Measurements from ENCODE around the gene PTPRS.
"Not testable (repeated sequence)": the region's sequence is repeated elsewhere in the genome, so short reads cannot be mapped to it uniquely, and the experiment has no call there.

Gene PTPRS

DNA sequence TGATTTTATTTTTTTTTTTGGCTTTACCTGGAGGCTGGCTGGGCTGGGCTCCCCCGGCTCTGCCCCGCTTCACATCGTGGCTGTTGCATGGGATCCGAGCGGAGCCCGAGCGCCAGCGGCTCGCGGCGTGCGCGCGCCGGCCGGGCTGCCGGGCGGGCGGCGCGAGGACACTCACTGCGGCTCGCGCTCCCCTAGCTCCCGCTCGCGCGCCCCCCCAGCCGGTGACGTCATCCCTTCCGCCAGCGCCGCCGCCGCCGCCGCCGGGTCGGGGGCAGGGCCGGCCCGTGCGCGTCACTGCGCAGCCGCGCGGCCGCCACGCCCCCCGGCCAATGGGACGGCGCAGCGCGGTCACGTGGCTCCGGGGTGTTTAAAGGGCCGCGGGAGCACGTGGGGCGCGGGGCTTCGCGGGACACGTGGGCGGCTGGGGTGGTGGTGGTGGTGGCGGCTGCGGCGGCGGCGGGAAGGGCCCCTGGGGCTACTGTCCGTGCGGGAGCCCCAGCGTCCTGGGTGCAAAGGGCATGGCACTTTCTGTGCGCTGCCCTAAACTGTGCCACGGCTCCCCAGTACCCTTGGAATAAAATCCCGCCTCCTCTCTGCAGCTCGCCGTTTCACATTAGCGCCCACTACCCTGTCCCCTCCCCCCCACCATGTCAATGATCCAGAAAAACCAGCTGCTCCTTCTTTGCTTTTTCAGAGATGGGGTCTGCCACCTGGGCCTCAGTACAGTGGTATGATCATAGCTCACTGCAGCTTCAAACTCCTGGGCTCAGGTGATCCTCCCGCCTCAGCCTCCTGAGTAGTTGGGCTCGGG lies at the start of gene PTPRS:
PTPRS (minus strand) TSS at position 176 of the 811 bp plus-strand sequence. CDS start 54,672 bp downstream, outside the sequence.
- DNase-seq = peak; percentile 20

DNA sequence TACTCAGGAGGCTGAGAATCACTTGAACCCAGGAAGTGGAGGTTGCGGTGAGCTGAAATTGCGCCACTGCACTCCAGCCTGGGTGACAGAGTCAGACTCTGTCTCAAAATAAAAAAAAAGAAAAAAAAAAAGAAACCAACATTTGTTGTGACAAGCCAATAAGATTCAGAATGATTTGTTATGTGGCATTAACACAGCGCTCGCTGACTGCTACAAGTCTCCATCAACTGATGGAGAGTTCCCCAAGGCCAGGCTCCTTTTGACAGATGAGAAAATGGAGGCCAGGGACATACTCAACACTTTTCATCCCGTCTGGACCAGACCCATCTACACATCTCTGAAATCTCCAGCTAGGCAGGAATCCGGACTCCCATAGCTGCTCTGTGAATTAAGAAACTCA lies 48.7 kb upstream of the PTPRS start:
- no peak for DNase-seq

DNA sequence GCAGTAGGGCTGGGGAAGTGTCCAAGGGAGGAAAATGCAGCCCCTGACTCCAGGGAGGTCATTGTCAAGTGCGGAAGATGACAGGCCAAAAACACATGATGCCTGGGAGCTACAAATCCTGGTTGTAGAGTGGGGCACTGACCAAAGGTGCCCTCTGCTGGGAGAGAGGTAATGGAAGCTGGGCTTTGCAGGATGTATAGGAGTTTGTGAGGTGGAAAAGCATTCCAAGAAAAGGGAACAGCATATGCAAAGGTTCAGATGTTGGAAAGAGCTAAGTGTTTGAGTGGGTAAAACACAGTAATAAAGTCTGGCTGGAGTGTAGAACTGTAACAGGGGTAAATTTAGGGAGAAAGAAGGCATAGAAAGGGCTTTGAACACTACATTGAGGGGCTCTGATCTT lies 46.9 kb upstream of the PTPRS start:
- no peak for DNase-seq

DNA sequence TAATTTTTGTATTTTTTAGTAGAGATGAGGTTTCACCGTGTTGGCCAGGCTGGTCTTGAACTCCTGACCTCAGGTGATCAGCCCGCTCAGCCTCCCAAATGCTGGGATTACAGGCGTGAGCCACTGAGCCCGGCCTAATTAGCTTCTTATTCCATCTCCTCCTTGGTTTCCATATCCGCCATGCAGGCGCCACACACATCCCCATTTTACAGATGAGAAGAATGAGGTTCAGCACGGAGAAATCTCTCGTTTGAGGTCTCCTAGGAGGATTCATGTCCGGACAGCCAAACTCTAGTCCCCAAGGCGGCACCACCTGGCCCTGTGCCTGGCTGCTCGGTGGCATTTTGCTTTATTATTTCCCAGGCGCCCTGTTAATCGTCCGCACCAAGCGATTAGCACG lies 46.2 kb upstream of the PTPRS start:
- DNase-seq = no peak

DNA sequence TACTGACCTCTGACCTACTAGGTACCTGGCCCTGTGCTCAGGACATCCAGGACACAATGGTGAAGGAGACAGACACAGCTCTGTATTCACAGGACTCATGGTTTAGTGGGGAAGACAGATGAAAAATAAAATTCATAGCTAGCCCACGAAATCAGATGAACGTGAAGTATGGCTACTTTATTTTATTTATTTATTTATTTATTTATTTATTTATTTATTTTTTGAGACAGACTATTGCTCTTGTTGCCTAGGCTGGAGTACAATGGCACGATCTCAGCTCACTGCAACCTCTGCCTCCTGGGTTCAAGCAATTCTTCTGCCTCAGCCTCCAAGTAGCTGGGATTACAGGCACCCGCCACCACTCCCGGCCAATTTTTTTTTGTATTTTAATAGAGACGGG lies 40.6 kb upstream of the PTPRS start:
- not testable (repeated sequence) for DNase-seq

DNA sequence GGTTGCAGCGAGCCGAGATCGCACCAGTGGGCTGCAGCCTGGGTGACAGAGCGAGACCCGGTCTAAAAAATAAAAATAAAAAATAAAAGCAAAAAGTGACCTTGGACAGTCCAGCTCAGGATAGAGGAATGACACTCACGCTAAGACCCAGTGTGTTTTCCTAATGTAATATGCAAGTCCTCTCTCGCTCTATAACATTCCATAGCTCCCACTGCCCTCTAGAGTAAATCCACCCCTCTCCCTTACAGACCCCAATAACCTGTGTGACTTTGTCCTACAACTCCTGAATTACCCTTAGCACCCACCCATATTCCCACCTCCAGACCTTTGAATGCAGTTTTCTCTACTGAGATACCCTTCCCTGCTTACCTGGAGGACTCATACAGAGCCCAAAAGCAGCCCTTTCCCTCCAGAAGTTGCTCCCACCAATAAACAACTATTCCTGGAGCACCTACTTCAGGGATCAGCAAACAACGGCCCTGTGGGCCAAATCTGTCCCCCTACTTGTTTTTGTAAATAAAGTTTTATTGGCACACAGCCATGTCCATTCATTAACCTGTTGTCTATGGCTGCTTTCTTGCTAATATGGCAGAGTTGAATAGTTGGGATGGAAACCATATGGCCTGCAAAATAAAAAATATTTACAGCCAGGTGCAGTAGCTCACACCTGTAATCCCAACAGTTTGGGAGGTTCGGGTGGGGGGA lies 39.8 kb upstream of the PTPRS start:
- no peak for DNase-seq

DNA sequence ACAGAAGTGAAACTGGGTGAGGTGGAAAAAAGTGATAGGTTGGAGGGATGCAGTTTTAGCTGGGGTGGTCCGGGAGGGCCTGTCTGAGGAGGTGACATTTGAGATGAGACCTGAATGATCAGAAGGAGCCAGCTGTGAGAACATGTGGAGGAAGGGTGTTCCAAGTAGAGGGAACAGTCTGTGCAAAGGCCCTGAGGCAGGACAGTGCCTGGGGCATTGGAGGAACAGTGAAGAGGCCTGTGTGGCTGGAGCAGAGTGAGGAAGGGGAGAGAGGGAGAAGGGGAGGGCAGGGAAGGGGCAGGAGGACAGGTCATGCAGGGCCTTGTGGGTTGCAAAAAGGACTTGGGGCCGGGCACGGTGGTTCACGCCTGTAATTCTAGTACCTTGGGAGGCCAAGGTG lies 36.3 kb upstream of the PTPRS start:
- no peak for DNase-seq

DNA sequence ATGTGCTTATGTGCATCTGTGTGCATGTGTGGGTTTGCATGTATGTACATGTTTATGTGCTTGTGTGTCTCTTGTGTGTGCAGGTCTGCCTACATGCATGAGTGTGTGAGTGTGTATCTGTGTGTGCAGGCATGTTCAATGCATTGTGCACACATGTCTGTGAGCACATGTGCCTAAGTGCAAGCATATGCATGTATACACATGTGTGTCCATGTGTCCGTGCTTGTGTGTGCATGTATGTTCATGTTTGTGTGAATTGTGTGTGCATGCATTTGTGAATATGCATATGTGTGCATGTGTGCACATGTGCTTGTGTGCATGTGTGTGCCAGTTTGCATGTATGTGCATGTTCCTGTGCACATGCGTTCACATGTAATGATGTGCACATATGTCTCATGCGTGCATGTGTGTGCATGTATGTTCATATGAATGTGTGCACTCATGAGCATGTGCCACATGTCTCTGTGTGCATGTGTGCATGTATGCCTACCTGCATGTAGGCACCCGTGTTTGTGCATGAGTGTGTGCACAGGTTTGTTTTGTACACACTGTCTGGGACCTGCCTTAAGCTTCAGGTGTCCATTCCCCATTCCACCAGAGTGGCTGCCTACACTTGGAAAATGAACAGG lies 32.1 kb upstream of the PTPRS start:
- no peak for DNase-seq

DNA sequence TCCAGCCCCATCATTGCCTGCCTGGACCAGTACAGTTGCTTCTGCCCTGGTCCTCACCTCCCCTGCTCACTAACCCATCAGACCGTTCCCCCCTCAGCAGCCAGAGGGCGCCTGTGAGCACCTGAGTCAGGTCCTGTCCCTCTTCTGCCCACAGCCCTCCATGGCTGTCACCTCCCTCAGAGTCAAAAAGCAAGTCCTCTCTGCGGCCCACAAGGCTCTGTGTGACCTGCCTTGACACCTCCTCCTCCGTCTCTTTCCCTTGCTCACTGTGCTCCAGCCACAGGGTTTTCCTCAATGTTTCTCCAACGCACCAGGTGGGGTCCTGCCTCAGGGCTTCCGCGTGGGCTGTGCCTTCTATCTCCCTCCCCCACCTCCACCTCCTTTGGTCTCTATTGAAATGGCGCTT lies 29.4 kb upstream of the PTPRS start:
- no peak for DNase-seq

DNA sequence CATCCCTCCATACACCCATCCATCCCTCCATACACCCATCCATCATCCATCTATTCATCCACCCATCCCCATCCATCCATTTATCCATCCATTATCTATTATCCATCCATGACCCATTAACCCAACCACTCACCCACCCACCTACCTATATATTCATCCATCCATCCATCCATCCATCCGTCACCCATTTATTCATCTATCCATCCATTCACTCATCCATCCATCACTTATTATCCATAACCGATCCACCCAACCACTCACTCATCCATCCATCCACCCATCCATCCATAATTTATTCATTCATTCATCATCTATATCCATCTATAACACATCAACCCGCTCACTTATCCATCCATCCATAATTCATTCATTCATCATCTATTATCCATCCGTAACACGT lies 28.7 kb upstream of the PTPRS start:
- no peak for DNase-seq

DNA sequence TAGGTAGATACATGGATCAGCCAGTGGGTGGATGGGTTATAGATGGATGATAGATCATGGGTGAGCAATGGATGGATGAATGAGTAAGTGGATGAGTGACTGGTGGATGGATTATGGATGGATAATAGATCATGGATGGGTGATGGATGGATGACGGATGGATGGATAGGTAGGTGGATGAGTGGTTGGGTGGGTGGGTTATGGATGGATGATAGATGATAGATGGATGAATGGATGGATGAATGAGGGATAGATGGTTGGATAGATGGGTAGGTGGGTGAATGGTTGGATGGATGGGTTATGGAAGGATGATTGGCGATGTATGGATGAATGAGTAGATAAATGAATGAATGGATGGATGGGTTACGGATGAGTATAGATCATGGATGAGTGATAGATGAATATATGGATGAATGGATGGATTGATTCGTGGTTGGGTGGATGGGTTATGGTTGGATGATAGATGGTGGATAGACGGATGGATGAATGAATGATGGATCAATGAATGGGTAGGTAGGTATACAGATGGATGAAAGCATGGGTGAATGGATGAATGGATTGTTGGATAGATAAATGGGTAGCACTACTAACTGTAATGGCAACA lies 27.0 kb upstream of the PTPRS start:
- DNase-seq = no peak

DNA sequence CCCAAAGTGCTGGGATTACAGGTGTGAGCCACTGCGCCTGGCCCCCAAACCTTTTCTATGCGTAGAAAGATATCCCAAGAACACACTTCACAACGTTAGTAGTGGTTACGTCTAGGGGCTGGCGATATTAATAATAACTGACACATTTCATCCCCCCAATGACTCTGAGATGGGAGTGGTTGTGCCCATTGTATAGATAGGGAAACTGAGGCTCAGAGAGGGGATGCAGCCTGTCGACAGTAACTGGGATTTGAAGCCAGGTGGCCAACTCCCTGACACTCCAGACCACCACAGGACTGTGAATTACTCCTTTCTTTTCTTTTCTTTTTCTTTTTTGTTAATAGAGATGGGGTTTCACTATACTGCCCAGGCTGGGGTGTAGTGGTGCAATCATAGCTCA lies 25.3 kb upstream of the PTPRS start:
- DNase-seq = no peak

DNA sequence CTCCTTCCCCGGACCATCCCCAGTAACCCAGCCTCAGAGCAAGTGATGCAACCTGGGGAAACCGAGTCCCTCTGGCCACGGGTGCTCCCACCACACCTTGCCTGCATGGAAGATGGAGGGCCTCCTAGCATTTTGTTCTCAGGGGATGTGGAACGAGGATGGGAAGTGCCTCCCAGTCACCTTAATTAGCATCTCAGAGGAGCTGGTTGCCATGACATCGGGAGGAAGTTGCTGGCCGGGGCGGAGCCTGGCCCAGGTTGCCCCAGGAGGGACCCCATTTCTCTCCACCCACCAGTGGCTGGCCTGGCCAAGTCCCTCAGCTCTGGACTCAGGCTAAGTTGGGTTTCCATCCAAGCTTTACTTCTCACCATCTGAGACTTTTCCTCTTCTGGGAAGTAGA lies 24.1 kb upstream of the PTPRS start:
- no peak for DNase-seq

DNA sequence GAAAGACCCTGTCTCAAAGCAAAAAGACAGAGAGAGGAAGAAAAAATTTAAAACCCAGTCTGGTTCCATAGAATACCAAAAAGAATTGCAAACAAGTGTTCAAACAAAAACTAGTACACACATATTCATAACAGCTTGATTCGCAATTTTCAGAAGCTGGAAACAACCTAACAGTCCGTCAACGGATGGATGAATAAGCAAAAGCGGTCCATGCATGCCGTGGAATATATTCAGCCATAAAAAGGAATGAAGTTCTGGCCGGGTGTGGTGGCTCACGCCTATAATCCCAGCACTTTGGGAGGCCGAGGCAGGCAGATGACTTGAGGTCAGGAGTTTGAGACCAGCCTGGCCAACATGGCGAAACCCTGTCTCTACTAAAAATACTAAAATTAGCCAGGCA lies 21.2 kb upstream of the PTPRS start:
- not testable (repeated sequence) for DNase-seq

DNA sequence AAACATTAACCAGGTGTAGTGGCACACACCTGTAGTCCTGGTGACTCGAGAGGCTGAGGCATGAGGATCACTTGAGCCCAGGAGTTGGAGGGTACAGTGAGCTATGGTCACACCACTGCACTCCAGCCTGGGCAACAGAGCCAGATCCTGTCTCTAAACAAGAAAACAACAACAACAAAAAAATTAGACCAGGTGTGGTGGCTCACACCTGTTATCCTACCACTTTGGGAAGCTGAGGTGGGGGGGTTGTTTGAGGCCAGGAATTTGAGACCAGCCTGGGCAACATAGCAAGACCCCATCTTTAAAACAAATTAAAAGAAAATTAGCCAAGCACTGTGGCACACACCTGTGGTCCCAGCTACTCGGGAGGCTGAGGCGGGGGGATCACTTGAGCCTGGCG lies 20.8 kb upstream of the PTPRS start:
- DNase-seq = no peak

DNA sequence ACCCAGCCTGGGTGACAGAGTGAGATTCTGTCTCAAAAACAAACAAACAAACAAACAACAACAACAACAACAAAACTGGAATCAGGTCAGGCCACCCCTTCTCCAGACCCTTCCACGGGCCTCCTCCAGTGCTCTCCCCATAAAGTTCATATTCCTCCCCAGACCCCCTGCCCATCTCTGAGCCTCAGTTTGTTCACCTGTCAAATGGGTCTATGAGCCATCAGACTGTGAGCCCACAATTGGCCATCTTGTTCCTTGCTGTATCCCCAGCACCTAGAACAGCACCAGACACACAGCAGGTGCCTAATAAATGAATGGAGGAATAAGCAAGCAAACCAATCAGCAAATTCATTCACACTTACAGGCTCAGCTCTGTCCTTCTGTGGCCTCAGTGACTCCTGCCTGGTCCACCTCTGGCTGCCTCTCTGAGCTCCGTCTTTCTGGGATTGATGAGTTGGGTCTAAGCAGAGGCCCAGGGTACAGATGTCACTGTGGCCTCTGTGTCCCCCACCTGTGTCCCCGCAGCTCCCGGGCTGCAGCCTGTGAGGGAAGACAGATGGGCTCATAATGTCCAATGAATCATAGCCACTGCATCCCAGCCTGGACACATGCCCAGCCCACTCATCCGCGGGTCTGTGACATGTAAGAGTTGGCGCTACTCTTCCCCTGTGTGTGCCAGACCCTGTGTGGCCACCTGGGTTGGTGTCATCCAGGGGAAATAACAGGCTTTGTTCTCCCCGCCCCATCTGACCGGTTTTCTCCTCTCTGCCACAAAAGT lies 19.6 kb upstream of the PTPRS start:
- DNase-seq = no peak

DNA sequence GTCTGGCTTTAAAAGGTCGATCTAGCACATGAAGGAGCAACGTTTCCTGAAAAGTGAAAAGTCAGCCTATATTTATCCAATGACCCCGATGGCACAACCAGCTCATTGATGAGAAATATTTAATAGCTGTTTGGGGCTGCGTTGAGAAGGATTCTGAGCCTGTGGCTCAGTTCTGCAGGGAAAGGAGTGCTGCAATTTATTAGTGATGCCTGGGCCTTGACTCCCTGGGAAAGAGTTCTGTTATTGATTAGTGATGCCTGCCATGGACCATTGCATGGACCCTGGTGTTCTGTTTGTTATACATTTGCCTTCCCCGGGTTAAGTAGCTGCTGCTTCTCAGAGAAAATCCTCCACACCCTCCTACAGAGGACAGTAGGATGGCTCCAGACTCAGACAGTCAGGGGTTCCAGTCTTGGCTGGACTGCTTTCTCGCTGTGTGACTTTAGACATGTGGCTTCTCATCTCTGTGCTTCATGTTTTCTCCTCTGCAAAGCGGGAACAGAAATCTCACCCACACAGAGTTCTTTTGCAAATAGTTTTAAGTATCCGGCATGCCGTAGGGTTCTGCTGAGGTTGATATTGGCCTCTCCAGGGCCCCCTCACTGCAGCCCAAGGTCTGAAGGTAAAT lies 17.7 kb upstream of the PTPRS start:
- no peak for DNase-seq

DNA sequence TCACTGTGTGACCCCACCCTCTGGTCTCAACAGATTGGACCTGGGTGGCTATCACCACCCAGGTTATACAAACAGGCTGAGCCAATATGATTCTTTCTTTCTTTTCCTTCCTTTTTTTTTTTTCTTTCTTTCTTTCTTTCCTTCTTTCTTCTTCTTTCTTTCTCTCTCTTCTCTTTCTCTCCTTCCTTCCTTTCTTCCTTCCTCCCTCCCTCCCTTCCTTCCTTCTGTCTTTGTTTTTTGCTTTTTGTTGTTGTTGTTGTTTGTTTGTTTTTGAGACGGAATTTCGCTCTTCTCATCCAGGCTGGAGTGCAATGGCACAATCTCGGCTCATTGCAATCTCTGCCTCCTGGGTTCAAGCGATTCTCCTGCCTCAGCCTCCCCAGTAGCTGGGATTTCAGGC lies 17.0 kb upstream of the PTPRS start:
- no peak for DNase-seq

DNA sequence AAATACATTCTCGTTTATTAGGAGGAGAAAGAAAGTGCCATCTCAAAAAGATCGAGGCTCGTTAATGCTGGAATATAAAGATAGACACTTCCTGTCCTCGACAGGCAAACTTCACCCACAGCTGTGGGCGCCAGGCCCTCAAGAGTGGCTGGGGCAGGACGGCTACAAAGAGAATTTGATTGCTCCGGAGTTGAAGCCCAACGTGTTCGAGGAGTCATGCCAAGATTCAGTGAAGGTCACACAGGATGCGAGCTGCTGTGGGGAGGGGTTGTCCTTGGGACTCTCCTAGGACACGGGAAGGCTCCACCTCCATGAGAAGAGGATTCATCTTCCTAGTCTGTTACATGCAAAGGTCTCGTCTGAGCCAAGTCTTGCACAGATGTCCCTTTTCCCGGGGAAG lies 16.3 kb upstream of the PTPRS start:
- DNase-seq = no peak

DNA sequence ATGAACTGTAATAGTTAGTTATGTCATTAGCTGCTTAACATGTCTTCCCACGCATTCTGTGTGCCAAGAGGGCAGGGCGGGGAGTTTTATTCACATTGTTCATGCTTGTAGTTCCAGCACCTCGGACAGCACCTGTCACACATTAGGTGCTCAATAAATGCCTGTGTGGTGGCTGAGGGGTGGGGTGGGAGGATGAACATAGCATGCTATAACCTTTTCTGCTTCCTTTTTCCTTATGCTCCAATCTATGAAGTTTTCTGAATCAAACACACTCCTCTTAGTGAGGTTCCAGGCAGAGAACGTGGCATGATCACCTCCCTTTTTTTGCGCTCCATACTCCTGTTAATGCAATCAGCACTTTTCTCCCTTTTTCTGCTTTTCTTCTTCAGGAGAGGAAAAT lies 15.8 kb upstream of the PTPRS start:
- no peak for DNase-seq

DNA sequence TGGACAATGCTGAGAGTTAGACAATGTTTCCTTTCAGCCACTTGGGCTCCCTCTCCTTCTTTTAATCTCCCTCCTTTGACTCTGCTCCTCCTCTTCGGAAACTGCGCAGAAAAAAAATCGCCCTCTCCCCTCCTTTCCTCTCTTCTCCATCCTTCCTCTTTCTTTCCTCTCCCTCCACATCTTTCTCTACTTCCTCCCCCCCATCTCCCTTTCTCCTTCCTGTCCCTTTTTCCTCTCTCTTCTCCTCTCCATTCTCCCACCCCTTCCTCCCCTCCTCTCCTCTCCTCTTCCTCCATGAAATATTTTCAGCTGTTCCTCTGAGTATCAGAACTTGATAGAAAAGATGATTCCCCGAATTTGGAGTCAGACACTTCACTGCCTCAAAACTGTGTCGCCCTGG lies 15.1 kb upstream of the PTPRS start:
- no peak for DNase-seq

DNA sequence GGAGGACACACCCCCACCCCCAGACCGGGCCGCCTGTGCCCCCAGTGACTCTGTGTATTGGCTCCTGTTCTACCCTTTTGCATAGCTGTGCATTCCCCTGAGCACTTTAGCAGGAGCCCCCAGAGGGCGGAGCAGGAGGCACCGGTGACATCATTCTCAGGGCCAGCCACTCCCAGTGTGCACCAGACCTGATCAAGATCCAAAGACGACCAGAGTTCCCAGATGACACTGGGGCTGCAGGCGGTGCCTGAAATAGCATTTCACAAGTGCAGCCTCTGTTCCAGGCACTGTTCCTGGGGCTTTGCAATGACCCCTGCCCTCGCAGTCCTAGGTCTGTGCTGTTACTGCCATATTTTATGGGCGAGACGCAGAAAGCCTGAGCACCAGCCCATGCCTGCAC lies 14.5 kb upstream of the PTPRS start:
- no peak for DNase-seq
